IPS-11a (cell line): ENCODE results near the gene MALT1.
"Not testable (repeated sequence)": the region's sequence is repeated elsewhere in the genome, so short reads cannot be mapped to it uniquely, and the experiment has no call there.

Source experiments
- H3K4me3 ChIP-seq: one replicate; pipeline ENCODE4 v1.5.1; 2013; ENCODE audit warnings: low read depth, low read length, control low read depth

The MALT1 gene

GRCh38 chr18:58728719-58729118, 57.5 kb downstream of the MALT1 start:
- H3K4me3 ChIP-seq = no peak overlapping the region

DNA sequence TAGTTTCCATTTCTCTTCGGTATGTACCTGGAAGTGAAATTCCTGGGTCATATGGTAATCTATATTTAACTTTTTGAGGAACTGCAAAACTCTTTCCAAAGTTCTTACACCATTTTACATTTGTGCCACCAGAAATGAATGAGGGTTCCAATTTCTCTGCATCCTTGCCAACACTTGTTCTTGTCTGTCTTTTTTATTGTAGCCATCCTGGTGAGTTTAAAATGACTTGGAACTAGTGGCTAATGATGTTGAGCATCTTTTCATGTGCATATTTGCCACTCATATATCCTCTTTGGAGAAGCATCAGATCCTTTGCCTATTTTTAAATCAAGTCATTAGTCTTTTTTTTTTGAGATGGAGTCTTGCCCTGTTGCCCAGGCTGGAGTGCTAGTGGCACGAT, 59.4 kb downstream of the MALT1 start:
- H3K4me3 ChIP-seq = no peak overlapping the region

GRCh38 chr18:58732471-58732870, 61.2 kb downstream of the MALT1 start:
- H3K4me3 ChIP-seq = no peak overlapping the region

DNA sequence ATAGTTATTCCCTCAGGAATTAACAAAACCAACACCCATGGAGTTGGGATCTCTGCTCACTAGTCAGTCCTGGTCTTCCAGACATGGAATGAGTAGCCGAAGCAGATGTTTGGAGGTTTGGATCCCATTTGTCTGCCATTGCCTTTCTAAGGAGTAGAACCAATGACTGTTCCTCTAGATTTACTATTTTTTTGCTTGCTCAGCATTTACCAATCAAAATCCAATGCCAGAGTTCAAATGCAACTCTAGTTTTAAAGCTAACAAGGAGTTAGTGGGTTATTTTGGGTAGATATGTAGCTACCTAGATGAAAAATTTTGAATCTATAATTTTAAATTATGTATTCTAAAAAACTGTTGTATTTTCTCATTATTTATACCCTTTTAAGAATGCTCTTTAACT, 62.6 kb downstream of the MALT1 start:
- H3K4me3 ChIP-seq = no peak overlapping the region

GRCh38 chr18:58738322-58738721, 67.1 kb downstream of the MALT1 start:
- H3K4me3 ChIP-seq = no peak overlapping the region

DNA sequence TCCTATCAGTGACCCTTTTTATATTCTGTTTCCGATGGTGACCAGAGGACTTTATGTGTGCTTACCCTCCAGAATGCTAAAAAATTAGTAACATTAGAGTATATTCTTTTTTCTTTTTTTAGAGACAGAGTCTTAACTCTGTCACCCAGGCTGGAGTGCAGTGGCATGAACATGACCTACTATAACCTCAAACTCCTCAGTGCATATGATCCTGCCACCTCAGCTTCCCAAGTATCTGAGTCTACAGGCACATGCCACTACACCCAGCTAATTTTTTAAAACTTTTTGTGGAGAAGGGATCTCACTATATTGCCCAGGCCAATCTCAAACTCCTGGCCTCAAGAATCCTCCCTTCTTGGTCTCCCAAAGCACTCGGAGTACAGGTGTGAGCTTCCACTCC, 74.6 kb downstream of the MALT1 start:
- no peak overlapping the region for H3K4me3 ChIP-seq

GRCh38 chr18:58748899-58749595, 77.8 kb downstream of the MALT1 start:
- H3K4me3 ChIP-seq = no peak overlapping the region

- no peak overlapping the region for H3K4me3 ChIP-seq
Measured at GRCh38 chr18:58753976-58754375, 82.7 kb downstream of the MALT1 start.

- H3K4me3 ChIP-seq = no peak overlapping the region
Measured at GRCh38 chr18:58754544-58755068, 83.3 kb downstream of the MALT1 start.

DNA sequence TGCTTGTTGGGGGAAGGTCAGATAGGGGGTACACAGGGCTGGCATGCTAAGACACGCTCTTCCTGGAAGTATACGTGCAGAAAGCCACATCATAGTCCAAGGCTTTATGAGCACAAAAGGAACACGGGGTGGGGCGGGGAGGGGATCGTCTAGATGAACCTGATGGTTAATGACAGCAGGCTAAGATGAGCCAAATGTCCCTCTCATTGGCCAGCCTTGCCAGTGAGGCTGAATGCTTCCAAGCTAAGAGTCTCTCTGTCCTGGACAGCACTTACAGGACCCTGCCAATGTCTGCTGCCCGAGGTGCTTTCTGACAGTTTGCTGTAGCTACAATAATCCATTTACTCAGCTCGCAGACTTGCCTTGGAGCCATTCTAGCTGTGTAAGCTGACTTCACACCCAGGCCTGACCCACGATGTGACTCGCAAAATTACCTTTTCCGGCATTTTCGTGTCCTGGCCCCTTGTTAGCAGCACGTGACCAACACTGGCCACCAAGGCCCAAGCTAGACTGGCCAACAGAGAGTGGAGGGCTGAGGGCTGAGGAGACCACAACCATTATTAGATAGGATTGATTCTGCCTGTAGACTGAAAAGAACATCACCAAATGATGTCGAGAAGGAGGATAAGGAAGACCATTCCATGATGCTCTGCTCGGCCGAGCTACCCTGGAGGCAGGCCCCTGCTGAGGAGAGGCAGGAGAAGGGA, 84.2 kb downstream of the MALT1 start:
- no peak overlapping the region for H3K4me3 ChIP-seq

DNA sequence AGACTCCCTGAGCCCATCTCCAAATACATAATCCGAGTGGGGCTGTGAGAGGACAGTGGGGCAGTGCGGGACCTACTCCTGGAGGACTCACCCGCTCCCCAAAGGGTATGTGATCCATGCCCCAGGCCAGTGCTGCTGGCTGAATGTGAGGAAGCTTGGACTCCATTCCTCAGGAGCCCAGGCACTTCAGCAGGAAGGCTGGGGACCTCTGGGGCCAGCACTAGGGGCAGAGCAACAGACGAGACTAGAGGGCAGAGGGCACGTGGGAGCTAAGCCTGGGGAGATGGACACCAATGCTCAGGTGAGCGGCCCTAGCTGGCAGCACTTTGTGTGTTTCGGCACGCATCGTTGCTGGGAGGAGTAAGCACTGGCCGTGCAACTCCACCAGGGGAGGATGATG, 84.9 kb downstream of the MALT1 start:
- no peak overlapping the region for H3K4me3 ChIP-seq

- H3K4me3 ChIP-seq = no peak overlapping the region
Measured at GRCh38 chr18:58756596-58757240, 85.5 kb downstream of the MALT1 start.

DNA sequence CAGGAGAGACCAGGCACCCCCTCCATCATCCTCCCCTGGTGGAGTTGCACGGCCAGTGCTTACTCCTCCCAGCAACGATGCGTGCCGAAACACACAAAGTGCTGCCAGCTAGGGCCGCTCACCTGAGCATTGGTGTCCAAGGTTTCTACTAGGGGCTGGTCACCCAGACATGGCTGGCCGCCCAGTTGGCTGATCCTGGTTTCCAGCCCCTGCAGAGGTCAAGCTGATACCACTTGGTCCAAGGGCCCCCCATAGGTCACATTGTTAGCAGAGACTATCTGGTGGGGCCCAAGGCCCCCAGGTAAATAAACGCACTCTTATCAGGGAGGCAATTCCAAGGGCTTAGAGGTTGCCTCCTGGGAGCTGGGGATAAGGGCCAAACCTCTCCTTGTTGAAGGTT, 86.1 kb downstream of the MALT1 start:
- H3K4me3 ChIP-seq = not testable (repeated sequence)

DNA sequence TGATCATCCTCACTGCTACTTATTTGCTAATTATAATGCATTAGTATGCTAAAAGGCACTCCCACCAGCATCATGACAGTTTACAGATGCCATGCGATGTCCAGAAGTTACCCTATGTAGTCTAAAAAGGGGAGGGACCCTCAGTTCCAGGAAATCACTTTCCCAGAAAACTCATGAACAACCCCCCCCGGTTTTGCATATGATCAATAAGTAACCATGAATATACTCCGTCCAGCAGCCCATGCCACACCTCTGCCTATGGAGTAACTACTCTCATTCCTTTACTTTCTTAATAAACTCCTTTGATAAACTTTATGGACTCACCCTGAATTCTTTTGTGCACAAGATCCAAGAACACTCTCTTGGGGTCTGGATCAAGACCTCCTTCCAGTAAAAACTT, 86.8 kb downstream of the MALT1 start:
- H3K4me3 ChIP-seq = no peak overlapping the region

GRCh38 chr18:58758606-58759005, 87.3 kb downstream of the MALT1 start:
- no peak overlapping the region for H3K4me3 ChIP-seq

DNA sequence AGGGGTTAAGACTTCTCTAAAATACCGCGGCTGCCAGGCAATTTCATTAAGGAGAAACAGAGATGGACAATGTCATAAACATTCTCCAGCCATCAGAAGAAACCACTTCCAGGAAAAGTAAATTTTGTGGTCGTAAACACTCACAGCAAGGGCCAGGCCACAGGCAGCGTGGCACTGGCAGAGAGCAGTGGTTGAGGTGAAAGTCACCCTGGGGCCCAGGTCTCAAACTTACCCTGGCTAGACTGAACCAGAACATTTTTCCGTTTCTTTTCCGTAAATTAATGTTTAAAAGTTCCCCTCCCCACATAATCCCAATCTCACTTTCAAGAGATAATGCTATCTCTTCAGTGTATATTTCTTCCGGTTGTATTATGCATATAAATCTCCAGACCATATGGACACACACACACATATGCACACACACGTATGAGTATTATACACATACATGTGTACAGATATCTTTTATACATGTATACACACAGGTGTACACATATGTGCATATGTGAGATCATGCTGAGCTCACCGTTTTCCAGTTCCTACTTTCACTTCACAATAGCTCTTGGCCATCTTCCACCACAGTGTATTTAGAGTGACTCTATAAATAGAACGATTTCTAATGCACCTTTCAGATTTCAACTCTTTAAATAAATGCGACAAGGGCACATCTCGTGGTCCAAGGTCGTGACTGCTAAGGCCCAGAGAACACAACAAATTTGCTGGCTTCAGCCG, 90.1 kb downstream of the MALT1 start:
- H3K4me3 ChIP-seq = no peak overlapping the region

- H3K4me3 ChIP-seq = no peak overlapping the region
Measured at GRCh38 chr18:58761970-58762780, 90.9 kb downstream of the MALT1 start.

DNA sequence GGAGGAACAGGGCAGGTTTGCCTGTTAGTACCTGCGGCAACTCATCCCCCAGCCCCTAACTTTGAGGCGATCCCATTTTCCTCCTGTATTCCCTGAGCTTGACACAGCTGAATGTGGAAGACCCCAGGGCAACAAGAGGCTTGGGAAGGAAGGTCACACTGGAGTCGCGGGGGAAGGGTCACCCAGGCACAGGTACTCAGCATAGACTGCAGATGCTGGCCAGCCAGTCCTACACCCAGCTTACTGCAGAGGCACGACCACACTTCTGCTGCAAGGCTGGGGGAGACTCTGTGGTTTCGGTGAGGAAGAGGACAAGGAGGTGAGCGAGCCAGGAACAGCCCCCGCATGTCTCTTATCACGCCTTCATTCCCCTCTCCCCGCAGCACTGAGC, 91.5 kb downstream of the MALT1 start:
- H3K4me3 ChIP-seq = no peak overlapping the region

DNA sequence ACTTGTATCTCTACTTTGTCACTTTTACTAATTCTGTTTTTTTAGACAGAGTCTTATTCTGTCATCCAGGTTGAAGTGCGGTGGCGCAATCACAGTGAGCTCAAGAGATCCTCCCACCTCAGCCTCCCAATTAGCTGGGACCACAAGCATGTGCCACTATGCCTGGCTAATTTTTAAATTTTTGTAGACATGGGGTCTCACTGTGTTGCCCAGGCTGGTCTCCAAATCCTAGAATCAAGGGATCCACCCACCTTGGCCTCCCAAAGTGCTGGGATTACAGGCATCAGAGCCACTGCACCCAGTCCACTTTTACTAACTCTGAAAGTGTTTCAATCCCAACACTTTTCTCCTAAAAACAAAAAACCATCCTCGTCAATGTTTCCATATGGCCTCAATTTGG, 94.9 kb downstream of the MALT1 start:
- no peak overlapping the region for H3K4me3 ChIP-seq

DNA sequence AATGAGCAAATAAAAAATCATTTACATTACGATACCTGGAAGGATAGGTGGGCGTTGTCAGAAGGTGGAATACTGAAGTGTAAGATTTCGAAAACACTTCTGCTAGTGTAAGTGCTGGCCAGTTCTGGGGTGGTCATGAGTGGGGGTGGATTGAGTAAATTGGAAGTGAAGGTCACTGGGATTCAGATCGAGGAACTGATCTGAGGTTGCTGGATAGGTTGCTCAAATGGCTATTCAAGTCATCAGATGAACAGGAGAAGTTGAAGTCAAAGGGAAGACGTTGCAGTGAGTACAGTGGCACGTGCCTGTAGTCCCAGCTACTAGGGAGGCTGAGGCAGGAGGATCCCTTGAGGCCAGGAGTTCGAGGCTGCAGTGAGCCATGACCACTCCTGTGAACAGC, 95.7 kb downstream of the MALT1 start:
- H3K4me3 ChIP-seq = no peak overlapping the region
